GM19395 (cell line): ENCODE measurements around the gene ACTL6A.
"Not testable (repeated sequence)": the region's sequence is repeated elsewhere in the genome, so short reads cannot be mapped to it uniquely, and the experiment has no call there.

Experiments
- ATAC-seq: cut with Tn5 transposase; IDR thresholded peaks from one replicate; pipeline ENCODE4 v1.9.1; 2021; ENCODE audit warnings: mild to moderate bottlenecking, moderate library complexity; ENCODE audit not compliant: unreplicated experiment

Gene ACTL6A

DNA sequence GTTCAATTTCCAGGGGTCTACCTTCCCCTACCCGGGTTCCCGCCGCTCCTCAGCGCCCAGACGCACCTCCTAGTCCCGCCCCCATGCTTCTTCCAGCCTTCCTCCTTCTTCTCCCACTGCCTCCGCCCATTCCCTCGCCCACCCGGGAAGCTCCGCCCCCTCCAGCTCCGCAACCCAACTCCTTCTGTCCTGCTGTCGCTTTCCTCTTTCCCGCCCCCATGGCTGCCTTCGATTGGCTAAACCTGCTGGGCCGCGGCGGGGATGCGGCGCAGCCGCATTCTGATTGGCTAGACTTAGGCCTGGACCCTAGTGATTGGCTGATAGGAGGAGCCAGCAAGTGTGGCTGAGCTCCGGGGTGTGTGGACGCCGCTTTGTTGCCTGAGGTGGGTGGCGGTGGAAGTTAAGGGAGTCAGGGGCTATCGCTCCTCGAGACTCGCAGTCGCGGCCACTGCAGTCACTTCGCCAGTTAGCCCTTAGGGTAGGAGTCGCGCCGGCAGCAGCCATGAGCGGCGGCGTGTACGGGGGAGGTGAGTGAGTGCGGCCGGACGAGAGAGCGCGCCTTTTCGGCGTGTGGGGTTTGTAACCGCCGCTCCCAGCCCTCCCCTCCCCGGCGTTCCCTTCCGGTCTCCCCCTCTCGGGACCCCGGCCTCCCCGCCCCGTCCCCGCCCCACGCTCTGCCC is at the start of gene ACTL6A:
Gene ACTL6A, plus strand, starts transcription at position 336 of the 680 bp plus-strand sequence. Its CDS starts 167 bp downstream, at position 503.
- peak; percentile 94 for ATAC-seq

DNA sequence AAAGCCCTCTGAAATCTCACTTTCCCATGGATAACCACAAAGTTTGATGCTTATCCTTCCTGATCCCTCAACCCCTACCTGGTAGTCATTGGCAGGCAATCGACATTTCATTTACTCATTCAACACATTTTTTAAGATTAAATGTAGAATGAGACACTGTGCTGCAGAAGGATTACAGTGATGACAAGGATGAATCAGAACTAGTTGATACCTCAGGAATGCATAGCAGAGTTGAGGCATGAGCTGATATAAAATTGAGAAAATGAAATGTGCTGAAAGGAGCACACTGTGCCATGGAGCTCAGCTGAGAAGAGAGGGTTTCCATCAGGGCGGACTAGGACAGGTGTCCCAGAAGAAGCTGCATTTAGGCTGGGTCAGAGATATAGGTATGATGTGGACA is 48.9 kb upstream of the ACTL6A start:
- ATAC-seq = no peak

- ATAC-seq = not testable (repeated sequence)
These were observed 46.1 kb upstream of the ACTL6A start for GRCh38 chr3:179516461-179517251.

- ATAC-seq = no peak
These were observed 36.2 kb upstream of the ACTL6A start for GRCh38 chr3:179526482-179526881.

- ATAC-seq = no peak
These were observed 35.7 kb upstream of the ACTL6A start for GRCh38 chr3:179526989-179527391.

GRCh38 chr3:179528772-179529171 is 34.0 kb upstream of the ACTL6A start:
- ATAC-seq = no peak

DNA sequence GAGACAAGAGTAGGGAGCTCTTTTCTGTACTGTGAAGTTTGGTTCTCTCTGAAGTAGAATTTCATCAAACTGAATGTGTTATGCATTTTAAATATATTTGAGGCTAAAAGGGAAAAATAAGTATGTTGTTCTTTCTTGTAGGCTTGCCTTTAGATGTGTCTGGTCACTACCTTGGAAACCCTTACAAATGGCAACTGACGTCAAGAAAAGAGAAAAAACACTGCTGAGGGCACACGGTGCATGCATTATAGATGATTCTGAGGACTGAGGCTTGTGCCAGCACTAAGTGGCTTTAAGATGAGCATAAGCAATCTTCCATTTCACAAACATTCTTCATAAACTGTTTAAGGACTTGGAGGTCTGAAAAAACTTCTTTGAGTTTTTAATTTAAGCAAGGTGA is 31.1 kb upstream of the ACTL6A start:
- no peak for ATAC-seq

- ATAC-seq = no peak
These were observed 29.5 kb upstream of the ACTL6A start for GRCh38 chr3:179533274-179533673.

- ATAC-seq = no peak
These were observed 26.5 kb upstream of the ACTL6A start for GRCh38 chr3:179536256-179536655.

DNA sequence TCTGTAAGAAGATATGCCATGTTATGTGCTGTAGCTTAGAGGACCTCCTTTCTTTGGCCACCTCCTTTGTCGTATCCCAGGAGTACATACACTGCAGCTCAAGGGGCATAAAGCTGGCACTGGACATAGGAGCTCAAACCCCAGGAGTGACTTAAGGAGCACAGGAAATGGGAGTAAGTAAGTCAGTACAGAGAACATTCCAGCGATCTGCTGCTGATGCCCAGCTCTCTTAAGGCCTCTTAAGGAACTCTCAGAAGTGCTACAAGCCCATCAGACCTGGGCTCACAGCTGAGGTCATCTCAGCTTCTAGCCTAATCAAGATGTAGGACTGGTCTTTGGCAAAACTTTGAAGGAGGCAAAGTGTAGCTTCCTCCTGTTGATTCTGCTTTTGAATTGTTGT is 21.6 kb upstream of the ACTL6A start:
- ATAC-seq = no peak

GRCh38 chr3:179541596-179541995 is 21.1 kb upstream of the ACTL6A start:
- no peak for ATAC-seq

DNA sequence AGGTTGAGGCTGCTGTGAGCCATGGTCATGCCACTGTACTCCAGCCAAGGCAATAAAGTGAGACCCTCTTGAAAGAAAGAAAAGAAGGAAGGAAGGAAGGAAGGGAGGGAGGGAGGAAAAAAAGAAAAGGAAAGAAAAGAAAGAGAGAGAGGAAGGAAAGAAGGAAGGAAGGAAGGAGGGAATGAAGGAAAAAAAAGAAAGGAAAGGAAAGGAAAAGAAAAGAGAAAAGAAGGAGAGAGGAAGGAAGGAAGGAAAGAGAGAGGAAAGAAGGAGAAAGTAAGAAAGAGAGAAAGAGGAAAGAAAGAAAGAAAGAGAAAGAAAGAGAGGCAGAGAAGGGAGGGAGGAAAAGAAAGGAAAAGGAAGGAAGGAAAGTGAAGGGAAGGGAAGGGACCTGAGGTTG is 20.4 kb upstream of the ACTL6A start:
- ATAC-seq = no peak

- no peak for ATAC-seq
These were observed 17.6 kb upstream of the ACTL6A start for GRCh38 chr3:179544981-179545645.

DNA sequence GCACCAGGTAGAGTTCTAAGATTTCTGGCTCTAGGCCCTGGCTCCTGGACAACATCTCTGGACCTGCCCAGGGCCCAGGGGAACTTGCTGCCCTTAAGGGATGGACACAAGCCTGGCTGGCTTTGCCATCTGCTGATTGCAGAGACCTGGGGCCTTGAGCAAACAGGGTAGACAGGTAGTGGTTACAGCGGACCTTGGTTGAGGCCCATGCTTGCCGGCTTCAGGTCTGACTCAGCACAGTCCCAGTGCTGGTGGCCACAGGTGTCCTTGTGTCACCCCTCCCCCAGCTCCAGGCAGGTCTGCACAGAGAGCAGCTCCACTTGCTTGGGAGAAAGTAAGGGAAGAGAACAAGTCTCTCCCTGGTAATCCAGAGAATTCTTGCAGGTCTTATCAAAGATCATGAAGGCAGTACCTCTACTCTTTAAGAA is 15.9 kb upstream of the ACTL6A start:
- no peak for ATAC-seq

DNA sequence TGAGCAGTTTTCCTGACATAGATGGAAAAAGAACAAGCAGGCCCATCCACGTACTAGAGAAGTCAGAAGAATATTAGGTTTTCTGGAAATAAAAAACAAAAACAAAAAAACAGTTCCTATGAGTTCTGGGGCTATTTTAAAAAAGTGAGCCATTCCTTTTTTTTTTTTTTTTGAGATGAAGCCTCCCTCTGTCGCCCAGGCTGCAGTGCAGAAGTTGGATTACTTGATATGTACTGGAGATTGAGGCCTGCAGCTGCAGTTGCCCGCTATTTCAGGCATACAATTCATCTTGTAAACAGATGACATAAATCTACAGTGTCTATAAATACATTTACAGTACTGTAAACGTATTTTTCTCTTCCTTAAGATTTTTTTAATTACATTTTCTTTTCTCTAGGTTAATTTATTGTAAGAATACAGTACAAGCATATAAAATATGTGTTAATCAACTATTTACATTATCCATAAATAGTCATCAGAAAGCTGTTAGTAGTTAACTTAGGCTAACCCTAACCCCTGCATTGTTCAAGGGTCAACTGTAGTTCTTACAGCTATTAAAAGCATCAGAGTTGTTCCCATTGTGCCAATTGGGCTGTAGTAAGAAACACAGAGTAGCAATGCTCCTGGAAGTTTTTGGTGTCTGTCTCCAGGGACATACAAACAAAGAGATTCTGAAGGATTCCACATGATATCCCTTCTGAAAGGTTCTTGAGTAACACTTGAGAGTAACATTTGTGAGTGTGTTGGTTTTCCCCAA is 11.2 kb upstream of the ACTL6A start:
- no peak for ATAC-seq

DNA sequence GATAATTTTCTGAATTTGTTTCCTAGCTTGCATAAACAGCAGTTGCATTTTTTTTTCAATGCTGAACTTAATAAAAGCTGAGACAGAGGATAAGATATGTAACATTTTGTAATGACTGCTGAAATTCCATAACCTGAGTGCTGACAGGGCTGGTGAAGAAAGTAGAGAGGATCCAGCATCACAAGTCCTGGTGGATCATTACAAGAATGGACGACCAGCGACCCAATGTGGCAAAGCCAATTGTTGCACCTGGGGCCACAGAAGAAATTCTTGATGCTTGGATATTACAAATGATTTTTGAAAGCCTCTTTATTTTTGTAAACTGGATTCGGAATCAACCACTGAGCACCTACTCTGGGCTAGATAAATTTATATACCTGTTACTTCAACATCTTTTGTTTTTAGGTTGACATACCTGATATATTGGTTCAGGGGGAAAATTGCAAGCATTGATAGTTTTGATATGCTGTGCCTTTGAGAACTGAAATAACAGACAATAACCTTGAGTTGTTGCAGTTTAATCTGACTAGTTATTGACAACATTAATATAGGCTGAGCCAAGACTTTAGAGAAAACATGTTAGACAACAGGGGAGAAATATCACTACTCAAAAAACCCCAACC is 3.9 kb upstream of the ACTL6A start:
- no peak for ATAC-seq

DNA sequence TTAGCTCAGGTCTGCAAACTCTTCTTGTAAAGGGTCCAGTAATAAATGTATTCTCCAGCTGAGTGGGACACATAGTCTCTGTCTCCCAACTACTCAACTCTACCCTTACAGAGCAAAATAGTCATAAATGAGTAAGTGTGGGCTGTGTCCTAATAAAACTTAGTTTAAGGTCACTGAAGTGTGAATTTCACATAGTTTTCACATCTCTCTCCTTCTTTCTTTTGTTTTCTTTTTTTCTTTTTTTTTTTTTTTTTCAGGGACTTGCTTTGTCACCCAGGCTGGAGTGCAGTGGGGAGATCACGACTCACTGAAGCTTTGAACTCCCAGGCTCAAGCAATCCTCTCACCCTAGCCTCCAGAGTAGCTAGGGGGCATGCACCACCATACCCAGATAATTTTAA is 1.9 kb upstream of the ACTL6A start:
- ATAC-seq = no peak

DNA sequence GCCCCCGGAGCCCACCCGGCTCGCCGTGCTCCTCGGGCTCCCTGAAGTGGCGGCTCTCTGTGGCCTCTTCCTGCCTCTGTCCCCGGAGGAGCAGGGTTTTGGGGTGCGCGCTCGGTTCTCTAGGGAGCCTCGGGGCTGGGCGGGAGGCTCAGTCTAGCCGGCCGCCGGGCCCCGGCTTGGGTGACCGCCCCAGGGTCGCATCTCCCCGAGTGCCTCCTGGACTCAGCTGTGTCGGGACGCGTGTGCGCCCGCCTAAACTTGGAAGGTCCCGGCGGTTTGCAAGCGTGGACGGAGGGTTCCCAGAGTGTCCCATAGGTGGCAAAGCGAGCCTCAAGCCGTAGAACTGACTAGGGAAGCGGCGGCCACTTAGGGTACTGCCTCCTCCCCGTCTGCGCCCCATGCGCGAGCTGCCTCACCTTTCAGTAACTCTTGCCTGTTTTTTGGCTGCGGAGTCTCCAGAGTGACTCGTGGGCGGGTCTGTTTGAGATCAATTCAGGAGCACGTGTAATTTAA is 601 bp downstream of the ACTL6A start:
- peak; percentile 61 for ATAC-seq

- ATAC-seq = peak; percentile 16
These were observed 2.8 kb downstream of the ACTL6A start for GRCh38 chr3:179565496-179565895.

GRCh38 chr3:179580992-179581391 is 18.3 kb downstream of the ACTL6A start:
- no peak for ATAC-seq
